CD4-positive, alpha-beta T cell treated with Interleukin-6 for 4 hours (primary cell): ENCODE data around the gene AKT1S1.

Source experiments
- DNase-seq: peaks from one replicate; pipeline ENCODE4 v3.0.0-alpha.2; 2020; ENCODE audit warnings: mixed read lengths

The AKT1S1 gene

DNA sequence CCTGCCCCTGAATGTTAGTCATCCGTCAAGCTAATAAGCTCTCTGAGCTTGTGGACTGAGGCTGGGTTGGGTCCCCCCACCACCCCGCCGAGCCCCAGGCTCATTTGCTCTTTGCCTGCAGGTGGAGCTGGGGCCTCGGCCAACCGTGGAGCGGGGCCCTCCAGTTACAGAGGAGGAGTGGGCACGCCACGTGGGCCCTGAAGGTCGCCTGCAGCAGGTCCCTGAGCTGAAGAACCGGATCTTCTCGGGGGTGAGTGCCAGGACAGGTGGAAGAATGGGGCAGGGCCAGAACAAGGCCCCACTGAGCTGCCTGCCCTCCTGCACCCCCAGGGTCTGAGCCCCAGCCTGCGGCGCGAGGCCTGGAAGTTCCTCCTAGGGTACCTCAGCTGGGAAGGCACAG lies 5.5 kb upstream of the AKT1S1 start:
- DNase-seq = no peak

- no peak for DNase-seq
Measured at GRCh38 chr19:49881672-49882394, 4.7 kb upstream of the AKT1S1 start.

- no peak for DNase-seq
Measured at GRCh38 chr19:49881186-49881585, 4.0 kb upstream of the AKT1S1 start.

- DNase-seq = no peak
Measured at GRCh38 chr19:49880162-49880869, 3.2 kb upstream of the AKT1S1 start.

DNA sequence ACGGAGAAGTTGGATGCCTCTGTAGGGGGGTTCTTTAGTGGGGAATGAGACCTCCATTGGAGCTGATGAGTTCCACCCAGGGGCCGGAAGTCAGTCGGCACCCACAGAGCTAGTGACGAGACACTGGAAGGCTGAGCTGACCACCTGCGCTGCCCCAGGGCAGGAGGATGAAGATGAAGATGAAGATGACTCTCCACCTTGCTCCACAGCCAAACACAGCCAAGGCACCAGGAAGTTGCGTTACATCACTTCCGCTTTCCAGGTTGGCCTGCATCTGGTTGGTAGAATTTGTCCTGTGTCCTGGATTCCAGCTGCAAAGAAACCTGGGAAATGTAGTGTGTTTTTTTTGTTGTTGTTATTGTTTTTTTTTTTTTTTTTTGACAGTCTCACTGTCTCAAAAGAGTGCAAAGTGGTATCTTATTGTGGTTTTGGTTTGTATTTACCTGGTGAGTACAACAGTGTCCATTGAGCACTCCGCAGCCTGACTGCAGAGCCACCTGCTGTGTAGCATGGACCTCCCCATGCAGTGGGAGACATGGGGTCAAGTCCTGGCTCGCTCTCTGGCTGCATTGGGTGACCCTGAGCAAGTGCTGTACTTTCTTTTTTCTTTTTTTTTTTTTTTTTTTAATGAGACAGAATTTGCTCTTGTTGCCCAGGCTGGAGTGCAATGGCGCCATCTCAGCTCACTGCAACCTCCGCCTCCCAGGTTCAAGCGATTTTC lies 2.2 kb upstream of the AKT1S1 start:
- no peak for DNase-seq

GRCh38 chr19:49878744-49879070 lies 1.6 kb upstream of the AKT1S1 start:
- DNase-seq = no peak

DNA sequence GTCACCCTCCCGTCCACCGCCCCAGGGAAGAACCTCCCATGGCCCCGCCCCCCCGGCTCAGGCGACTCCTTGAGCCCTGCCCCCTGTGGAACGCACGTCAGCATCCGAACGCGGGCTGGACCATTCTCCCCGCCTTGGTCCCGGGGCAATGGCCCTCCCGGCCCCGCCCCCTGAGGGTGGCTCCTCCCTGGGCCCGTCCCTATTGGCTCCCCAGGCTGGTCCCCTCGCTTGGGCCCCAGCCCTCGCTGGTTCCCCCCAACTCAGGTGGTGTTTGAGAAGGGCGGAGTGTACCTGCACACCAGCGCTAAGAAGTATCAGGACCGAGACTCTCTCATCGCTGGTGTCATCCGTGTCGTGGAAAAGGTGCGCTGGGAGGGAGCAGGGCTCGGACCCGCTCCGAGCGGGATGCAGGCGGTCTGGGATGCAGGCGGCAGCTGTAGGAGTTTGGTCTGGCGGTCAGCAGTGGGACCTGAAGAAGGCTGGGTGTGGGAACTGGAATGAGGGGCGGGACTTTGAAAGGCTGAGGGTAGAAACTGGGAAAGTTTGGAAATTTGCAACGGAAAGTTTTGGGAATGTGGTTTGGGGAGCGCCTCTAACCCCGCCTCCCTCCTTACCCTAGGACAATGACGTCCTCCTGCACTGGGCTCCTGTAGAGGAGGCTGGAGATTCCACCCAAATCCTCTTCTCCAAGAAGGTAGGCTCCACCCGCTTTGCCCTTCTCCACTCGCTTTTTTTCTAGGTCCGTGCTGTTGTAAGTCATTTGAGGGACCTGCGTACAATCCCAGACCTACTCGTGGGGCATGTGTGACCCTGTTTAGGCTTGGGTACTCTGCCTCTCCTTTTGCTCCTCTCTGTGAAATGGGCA lies 956 bp upstream of the AKT1S1 start:
- peak; percentile 99 for DNase-seq

GRCh38 chr19:49876422-49877019 lies 634 bp downstream of the AKT1S1 start:
- peak; percentile 99 for DNase-seq

- peak; percentile 68 for DNase-seq
Measured at GRCh38 chr19:49875857-49876421, 1.2 kb downstream of the AKT1S1 start.

DNA sequence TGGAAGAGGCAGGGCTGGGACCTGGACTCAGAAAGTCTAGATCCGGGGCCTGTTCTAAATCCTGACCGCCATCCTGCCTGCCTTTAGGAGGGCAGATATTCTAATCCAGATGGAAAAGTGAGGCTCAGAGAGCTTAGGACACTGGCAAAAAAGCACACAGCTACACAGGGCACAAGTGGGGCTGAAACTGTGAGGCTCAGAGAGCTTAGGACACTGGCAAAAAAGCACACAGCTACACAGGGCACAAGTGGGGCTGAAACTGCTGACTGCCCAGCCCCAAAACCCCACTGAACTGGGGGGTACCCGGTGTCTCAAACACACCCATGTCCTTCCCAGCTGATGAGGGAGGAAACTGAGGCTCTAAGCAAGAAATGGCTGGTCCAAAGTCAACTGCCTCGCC lies 2.0 kb downstream of the AKT1S1 start:
- no peak for DNase-seq

DNA sequence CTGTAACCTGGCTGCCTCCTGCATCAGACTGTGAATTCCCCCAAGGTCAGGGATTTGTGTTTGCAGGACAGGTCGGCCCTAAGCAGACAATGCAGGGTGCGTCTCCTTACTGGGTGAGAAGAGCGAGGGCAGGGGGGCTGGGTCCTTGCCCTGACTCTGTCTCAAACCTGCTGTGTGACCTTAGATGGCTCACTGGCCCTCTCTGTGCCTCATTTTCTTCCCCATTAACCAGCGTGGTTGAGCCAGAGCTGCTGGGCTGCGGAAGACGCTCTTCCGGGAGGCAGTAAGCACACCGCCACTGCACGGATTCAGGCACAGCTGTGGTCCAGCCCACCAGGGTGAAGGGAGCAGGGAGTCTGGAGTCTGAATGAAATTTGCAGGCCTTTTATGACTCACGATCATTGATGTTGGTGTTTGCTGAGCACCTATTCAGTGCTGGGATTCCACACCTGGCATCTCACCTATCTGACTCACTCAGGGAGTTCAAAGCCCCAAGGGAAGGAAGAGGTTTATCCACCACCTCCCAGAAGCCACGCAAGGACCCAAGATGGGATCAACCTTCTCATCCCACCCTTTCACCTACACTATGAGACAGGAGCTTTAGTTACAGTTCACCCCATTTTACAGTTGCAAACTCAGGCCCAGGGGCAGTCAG lies 2.5 kb downstream of the AKT1S1 start:
- DNase-seq = no peak

DNA sequence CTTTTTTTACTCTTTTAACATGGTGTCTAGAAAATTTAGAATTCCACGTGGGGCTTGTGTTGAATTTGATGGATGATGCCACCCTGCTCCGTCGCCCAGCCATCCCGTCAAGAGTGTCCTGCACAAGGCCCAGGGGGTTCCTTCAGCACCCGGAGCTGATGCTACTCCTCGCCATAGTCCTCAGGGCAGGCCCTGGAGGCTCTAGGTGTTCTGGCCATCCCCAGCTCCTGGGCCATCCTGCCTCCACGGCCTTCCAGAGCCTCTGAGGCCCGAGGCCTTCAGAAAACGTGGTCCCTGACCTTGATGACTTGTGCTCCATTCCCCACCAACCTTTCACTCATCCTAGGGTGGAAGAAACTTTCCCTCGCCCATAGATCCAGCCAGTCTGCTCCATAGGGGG lies 3.3 kb downstream of the AKT1S1 start:
- no peak for DNase-seq

GRCh38 chr19:49873129-49873521 lies 4.0 kb downstream of the AKT1S1 start:
- DNase-seq = no peak

- DNase-seq = no peak
Measured at GRCh38 chr19:49872245-49873128, 4.7 kb downstream of the AKT1S1 start.

DNA sequence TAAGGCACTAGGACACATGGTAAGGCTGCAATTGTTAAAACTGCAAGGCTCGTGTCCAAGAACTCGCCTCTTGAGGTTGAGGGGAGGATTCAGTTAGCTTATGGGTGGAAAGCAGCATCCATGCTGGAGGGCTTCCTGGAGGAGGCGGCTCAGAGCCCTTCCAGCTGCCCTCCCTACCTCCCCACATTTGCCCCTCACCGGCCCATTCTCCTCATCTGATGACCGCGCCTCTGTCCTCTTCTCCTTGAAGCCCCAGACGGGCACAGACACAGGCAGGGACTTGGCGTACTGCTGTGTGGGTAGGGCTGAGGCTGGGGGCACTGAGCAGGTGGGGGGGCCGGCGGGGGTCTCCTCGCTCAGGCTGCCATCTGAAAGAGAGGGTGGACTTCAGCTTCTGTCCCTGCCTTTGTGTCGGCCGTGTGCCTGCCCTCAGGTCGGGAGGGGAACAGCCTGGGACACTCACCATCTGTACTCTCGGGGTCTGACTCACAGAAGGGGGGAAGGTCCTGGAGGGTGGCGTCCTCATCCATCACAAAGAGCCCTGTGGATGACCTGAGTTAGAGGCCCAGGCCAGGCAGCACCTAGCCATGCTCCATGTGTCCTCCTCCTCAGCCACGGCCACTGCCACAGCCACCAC lies 5.7 kb downstream of the AKT1S1 start:
- no peak for DNase-seq

DNA sequence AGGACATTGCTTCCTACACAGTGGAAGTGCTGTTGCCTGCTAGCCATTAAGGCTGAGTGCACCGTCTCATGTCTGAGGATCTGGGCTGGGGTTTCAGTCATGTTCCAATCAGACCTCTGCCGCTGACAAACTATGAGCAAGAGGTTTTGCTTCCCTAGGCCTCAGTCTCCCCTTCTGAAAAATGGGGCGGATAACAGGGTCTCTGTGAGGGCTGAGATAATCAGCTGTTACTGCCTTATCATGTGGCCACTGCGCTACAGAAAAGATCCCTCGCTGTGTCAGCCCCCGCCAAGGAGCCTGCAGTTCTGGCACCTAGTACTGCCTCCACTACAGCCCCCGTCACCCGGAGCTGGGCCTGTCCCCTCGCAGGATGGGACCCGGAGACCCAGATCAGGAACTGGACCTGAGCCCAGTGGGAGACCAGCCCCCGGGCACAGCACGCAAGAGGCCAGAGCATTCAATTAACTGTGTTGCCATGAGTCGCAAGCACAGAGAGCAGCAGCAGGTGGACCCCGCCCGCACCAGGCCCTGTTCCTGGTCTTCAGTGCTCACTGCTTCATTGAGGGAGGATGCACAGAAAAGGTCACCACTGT lies 6.8 kb downstream of the AKT1S1 start:
- no peak for DNase-seq

- DNase-seq = peak; percentile 90
Measured at GRCh38 chr19:49869484-49870308, 7.5 kb downstream of the AKT1S1 start.

DNA sequence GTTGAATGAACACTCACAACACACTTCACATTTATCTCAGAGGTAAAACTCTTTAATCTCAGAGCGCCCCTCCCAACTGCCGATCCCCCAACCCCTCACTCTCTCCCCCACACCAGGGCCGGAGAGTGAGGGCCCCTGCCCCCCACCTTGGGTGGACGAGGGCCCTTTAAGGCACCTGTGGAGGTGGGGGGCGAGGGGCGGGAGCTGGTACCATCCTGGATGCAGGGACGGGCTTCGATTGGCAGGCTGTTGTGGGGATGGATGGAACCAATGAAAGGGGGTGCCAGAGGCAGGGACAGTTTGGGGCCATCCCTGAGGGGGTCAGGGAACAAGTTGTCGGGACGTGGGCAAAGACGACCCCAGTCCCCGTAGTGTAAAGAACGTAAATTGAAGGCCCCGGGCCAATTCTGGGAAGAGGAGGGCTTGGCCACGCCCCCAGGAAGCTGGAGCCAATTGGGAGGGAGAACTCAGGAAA lies 8.1 kb downstream of the AKT1S1 start:
- DNase-seq = no peak
